Effector memory CD4-positive, alpha-beta T cell (primary cell): ENCODE measurements around the gene COL9A3.

Experiments
- DNase-seq, 3 donors: peaks; one replicate each; pipeline ENCODE4 v3.0.0-alpha.2; 2020
- H3K27ac ChIP-seq: 2 replicates; pipeline ENCODE4 v1.7.0; 2013; ENCODE audit warnings: mild to moderate bottlenecking, low read length, moderate library complexity; ENCODE audit not compliant: insufficient read depth, poor library complexity, severe bottlenecking
- H3K27me3 ChIP-seq: replicated peaks from 2 replicates; pipeline ENCODE4 v1.7.0; 2013; ENCODE audit warnings: mild to moderate bottlenecking, low read length; ENCODE audit not compliant: insufficient read depth, control insufficient read depth, poor library complexity, severe bottlenecking
- H3K36me3 ChIP-seq: 2 replicates; pipeline ENCODE4 v1.7.0; 2013; ENCODE audit warnings: mild to moderate bottlenecking, low read length, moderate library complexity; ENCODE audit not compliant: control insufficient read depth, insufficient read depth
- H3K4me1 ChIP-seq: 2 replicates; pipeline ENCODE4 v1.7.0; 2013; ENCODE audit warnings: low read length, mild to moderate bottlenecking; ENCODE audit not compliant: control insufficient read depth, insufficient read depth, poor library complexity, severe bottlenecking
- H3K4me3 ChIP-seq: 2 replicates; pipeline ENCODE4 v1.7.0; 2013; ENCODE audit warnings: low read length, low read depth, mild to moderate bottlenecking; ENCODE audit not compliant: insufficient read depth, poor library complexity, severe bottlenecking
- H3K9me3 ChIP-seq: 2 replicates; pipeline ENCODE4 v1.7.0; 2013; ENCODE audit warnings: mild to moderate bottlenecking, low read length, moderate library complexity; ENCODE audit not compliant: control insufficient read depth
- total RNA-seq, 3 donors: gene quantifications; one replicate each; lab custom pipeline; 2026; lab: John Stamatoyannopoulos, UW

COL9A3 gene
- 0 to 0.58 (median 0.26) reads per million in 3 donors for total RNA-seq

- peaks cover 14% of the 10 kb centered on the region for H3K4me1 ChIP-seq
- no peak for DNase-seq
- H3K27ac ChIP-seq, result no peak within 1 kb of the TSS
Measured at GRCh38 chr20:62816884-62817873, at the start of gene COL9A3. TSS of gene COL9A3 (plus strand) at chr20:62817050. CDS start at chr20:62817065, 15 bp downstream.

GRCh38 chr20:62768234-62768546, 48.7 kb upstream of the COL9A3 start:
- no peaks in the 10 kb centered on the region for H3K4me1 ChIP-seq
- H3K36me3 ChIP-seq, result no peaks in the 10 kb centered on the region
- no peak overlapping the region for H3K27ac ChIP-seq
- H3K27me3 ChIP-seq, result no peaks in the 10 kb centered on the region
- H3K9me3 ChIP-seq, result no peaks in the 10 kb centered on the region
- H3K4me3 ChIP-seq, result no peak overlapping the region
- DNase-seq, result no peak

More at GRCh38 chr20:62816884-62817873, at the start of gene COL9A3:
- H3K9me3 ChIP-seq, result no peaks in the 10 kb centered on the region
- H3K36me3 ChIP-seq, result peaks cover 9% of the 10 kb centered on the region
- peaks cover 32% of the 10 kb centered on the region for H3K27me3 ChIP-seq
- peak within 1 kb of the TSS; percentile 35 for H3K4me3 ChIP-seq

- no peaks in the 10 kb centered on the region for H3K27me3 ChIP-seq
- H3K9me3 ChIP-seq, result no peaks in the 10 kb centered on the region
- no peaks in the 10 kb centered on the region for H3K4me1 ChIP-seq
- H3K27ac ChIP-seq, result no peak overlapping the region
- DNase-seq, result no peak
- no peaks in the 10 kb centered on the region for H3K36me3 ChIP-seq
- H3K4me3 ChIP-seq, result no peak overlapping the region
Measured at GRCh38 chr20:62768551-62769287, 48.1 kb upstream of the COL9A3 start.

GRCh38 chr20:62769346-62770071, 47.3 kb upstream of the COL9A3 start:
- Histone ChIP-seq H3K27ac (no peak overlapping the region), H3K9me3 (no peaks in the 10 kb centered on the region), H3K4me1 (peaks cover 7% of the 10 kb centered on the region), H3K27me3 (no peaks in the 10 kb centered on the region), H3K36me3 (no peaks in the 10 kb centered on the region), H3K4me3 (no peak overlapping the region)
- no peak for DNase-seq

GRCh38 chr20:62770111-62770910, 46.5 kb upstream of the COL9A3 start:
- Histone ChIP-seq H3K27ac (no peak overlapping the region), H3K4me1 (peaks cover 15% of the 10 kb centered on the region), H3K9me3 (no peaks in the 10 kb centered on the region), H3K36me3 (no peaks in the 10 kb centered on the region), H3K4me3 (no peak overlapping the region), H3K27me3 (no peaks in the 10 kb centered on the region)
- DNase-seq, result no peak

GRCh38 chr20:62770916-62771315, 45.9 kb upstream of the COL9A3 start:
- H3K27ac ChIP-seq, result no peak overlapping the region
- H3K36me3 ChIP-seq, result no peaks in the 10 kb centered on the region
- no peaks in the 10 kb centered on the region for H3K9me3 ChIP-seq
- peaks cover 21% of the 10 kb centered on the region for H3K4me1 ChIP-seq
- H3K27me3 ChIP-seq, result no peaks in the 10 kb centered on the region
- DNase-seq, result no peak
- no peak overlapping the region for H3K4me3 ChIP-seq

GRCh38 chr20:62771396-62772102, 45.3 kb upstream of the COL9A3 start:
- Histone ChIP-seq H3K27ac (no peak overlapping the region), H3K27me3 (no peaks in the 10 kb centered on the region), H3K4me1 (peaks cover 27% of the 10 kb centered on the region), H3K9me3 (no peaks in the 10 kb centered on the region), H3K4me3 (no peak overlapping the region), H3K36me3 (no peaks in the 10 kb centered on the region)
- no peak for DNase-seq

- Histone ChIP-seq H3K4me1 (peaks cover 32% of the 10 kb centered on the region), H3K27me3 (no peaks in the 10 kb centered on the region), H3K4me3 (no peak overlapping the region), H3K9me3 (no peaks in the 10 kb centered on the region), H3K27ac (no peak overlapping the region), H3K36me3 (no peaks in the 10 kb centered on the region)
- no peak for DNase-seq
Measured at GRCh38 chr20:62772103-62772611, 44.7 kb upstream of the COL9A3 start.

- Histone ChIP-seq H3K27me3 (no peaks in the 10 kb centered on the region), H3K9me3 (no peaks in the 10 kb centered on the region), H3K4me1 (peaks cover 36% of the 10 kb centered on the region), H3K4me3 (no peak overlapping the region), H3K36me3 (no peaks in the 10 kb centered on the region), H3K27ac (no peak overlapping the region)
- no peak for DNase-seq
Measured at GRCh38 chr20:62772619-62772989, 44.2 kb upstream of the COL9A3 start.
